Measurements from ENCODE around the gene GCK.
A peak's percentile ranks its signal among the peaks of the same experiment; 100 is the strongest.

The GCK gene

GRCh38 chr7:44148166-44148565, 41.1 kb downstream of the GCK start:
- H3K4me3 ChIP-seq (ENCODE audit: low read depth, low read length): no peak overlapping the region
- no peak for DNase-seq (ENCODE audit: low read depth)

- no peak for DNase-seq (ENCODE audit: low read depth)
- no peak overlapping the region for H3K4me3 ChIP-seq (ENCODE audit: low read depth, low read length)
These were observed 41.9 kb downstream of the GCK start for GRCh38 chr7:44147026-44147991.

- DNase-seq (ENCODE audit: low read depth): no peak
- H3K4me3 ChIP-seq (ENCODE audit: low read depth, low read length): peak overlapping the region; percentile 49
These were observed 43.0 kb downstream of the GCK start for GRCh38 chr7:44145969-44146911.

GRCh38 chr7:44145479-44145968, 43.7 kb downstream of the GCK start:
- H3K4me3 ChIP-seq (ENCODE audit: low read depth, low read length): peak overlapping the region; percentile 49
- DNase-seq (ENCODE audit: low read depth): no peak

GRCh38 chr7:44144968-44145478, 44.2 kb downstream of the GCK start:
- peak overlapping the region; percentile 49 for H3K4me3 ChIP-seq (ENCODE audit: low read depth, low read length)
- no peak for DNase-seq (ENCODE audit: low read depth)

GRCh38 chr7:44144426-44144967, 44.7 kb downstream of the GCK start:
- H3K4me3 ChIP-seq (ENCODE audit: low read depth, low read length): no peak overlapping the region
- DNase-seq (ENCODE audit: low read depth): no peak

GRCh38 chr7:44143646-44144250, 45.5 kb downstream of the GCK start:
- H3K4me3 ChIP-seq (ENCODE audit: low read depth, low read length): no peak overlapping the region

GRCh38 chr7:44142028-44142427, 47.2 kb downstream of the GCK start:
- no peak overlapping the region for H3K4me3 ChIP-seq (ENCODE audit: low read depth, low read length)
- no peak for DNase-seq (ENCODE audit: low read depth)

More at GRCh38 chr7:44143646-44144250, 45.5 kb downstream of the GCK start:
- no peak for DNase-seq (ENCODE audit: low read depth)

- H3K4me3 ChIP-seq (ENCODE audit: low read depth, low read length): no peak within 1 kb of the TSS
- DNase-seq (ENCODE audit: low read depth): no peak
These were observed 47.9 kb downstream of the GCK start, which contains the start of gene MYL7 for GRCh38 chr7:44141221-44141850. Gene MYL7 (minus strand): TSS chr7:44141332. CDS start chr7:44141305, 27 bp downstream.

- DNase-seq (ENCODE audit: low read depth): no peak
- H3K4me3 ChIP-seq (ENCODE audit: low read depth, low read length): no peak overlapping the region
These were observed 48.9 kb downstream of the GCK start for GRCh38 chr7:44140341-44140740.

- no peak for DNase-seq (ENCODE audit: low read depth)
These were observed 49.8 kb downstream of the GCK start for GRCh38 chr7:44139311-44140010.

GRCh38 chr7:44138698-44139097, 50.5 kb downstream of the GCK start:
- DNase-seq (ENCODE audit: low read depth): no peak

More at GRCh38 chr7:44139311-44140010, 49.8 kb downstream of the GCK start:
- no peak overlapping the region for H3K4me3 ChIP-seq (ENCODE audit: low read depth, low read length)

GRCh38 chr7:44136731-44137130, 52.5 kb downstream of the GCK start:
- DNase-seq (ENCODE audit: low read depth): no peak
- H3K4me3 ChIP-seq (ENCODE audit: low read depth, low read length): no peak overlapping the region

More at GRCh38 chr7:44138698-44139097, 50.5 kb downstream of the GCK start:
- no peak overlapping the region for H3K4me3 ChIP-seq (ENCODE audit: low read depth, low read length)

- H3K4me3 ChIP-seq (ENCODE audit: low read depth, low read length): no peak overlapping the region
- no peak for DNase-seq (ENCODE audit: low read depth)
These were observed 54.2 kb downstream of the GCK start for GRCh38 chr7:44134943-44135628.

GRCh38 chr7:44133295-44133694, 55.9 kb downstream of the GCK start:
- no peak overlapping the region for H3K4me3 ChIP-seq (ENCODE audit: low read depth, low read length)
- no peak for DNase-seq (ENCODE audit: low read depth)

GRCh38 chr7:44132039-44132438, 57.2 kb downstream of the GCK start:
- no peak overlapping the region for H3K4me3 ChIP-seq (ENCODE audit: low read depth, low read length)
- DNase-seq (ENCODE audit: low read depth): no peak

Data from skeletal muscle cell (primary cell).